ENCODE results near the gene SPEG. TPM values are rescaled to one million over a fixed set of nuclear protein-coding genes. Genes with fewer than 3 reads are reported as not detected.

Gene SPEG
- total and polyA plus RNA-seq, 4 experiments from 2014 or later = 0.15 to 9.0 (median 4.5) TPM

DNA sequence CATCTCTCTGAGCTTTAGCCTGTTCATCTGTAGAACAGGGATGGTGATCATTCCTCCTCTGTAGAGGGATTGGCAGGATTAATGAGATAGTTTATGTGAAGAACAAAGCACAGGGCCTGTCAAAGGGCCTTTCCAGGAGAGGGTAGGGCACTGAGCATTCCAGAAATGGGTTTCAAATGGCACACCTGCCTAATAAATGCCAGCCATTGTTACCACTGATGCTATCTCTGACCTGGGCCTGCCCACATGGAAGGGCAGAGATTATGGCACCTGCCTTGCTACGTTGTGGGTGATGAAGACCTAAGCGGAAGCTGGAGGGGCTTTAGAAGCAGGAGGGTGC lies 33.1 kb downstream of the SPEG start:
- ChIA-PET CTCF (ENCODE audit: partially characterized antibody) (interaction anchor here (0.9 to 1.2 kb wide), 2 partner anchors 61 to 92 kb away, joined by 3 read pairs; no protein-coding TSS in a partner anchor), POLR2A (ENCODE audit: partially characterized antibody) (no interaction called here)
- DNase-seq = no peak
- H3K36me3 Mint-ChIP-seq = no peaks in the 10 kb centered on the region
- H3K4me3 Mint-ChIP-seq = no peak overlapping the region
- H3K9me3 ChIP-seq (ENCODE audit: control insufficient read depth in 1 of 2, low read length in 2 of 2) = no peaks in the 10 kb centered on the region
- intact Hi-C loops (cut with micrococcal nuclease) = no loop called here
- H3K27me3 Mint-ChIP-seq = peaks cover 0 to 5% of the 10 kb centered on the region in 2 donors
- no peaks in the 10 kb centered on the region for H3K4me1 ChIP-seq (ENCODE audit: insufficient read depth, low read length)
- no peaks in the 10 kb centered on the region for H3K27me3 ChIP-seq (ENCODE audit: insufficient read depth, low read length)
- no peaks in the 10 kb centered on the region for H3K36me3 ChIP-seq (ENCODE audit: insufficient read depth, low read length)
- no peak overlapping the region for H3K27ac Mint-ChIP-seq
- H3K4me3 ChIP-seq (ENCODE audit: low read length in 2 of 2) = no peak overlapping the region
- no peak overlapping the region for H3K27ac ChIP-seq (ENCODE audit: low read depth, low read length)
- no peaks in the 10 kb centered on the region for H3K9me3 Mint-ChIP-seq
- H3K4me1 Mint-ChIP-seq = no peaks in the 10 kb centered on the region

DNA sequence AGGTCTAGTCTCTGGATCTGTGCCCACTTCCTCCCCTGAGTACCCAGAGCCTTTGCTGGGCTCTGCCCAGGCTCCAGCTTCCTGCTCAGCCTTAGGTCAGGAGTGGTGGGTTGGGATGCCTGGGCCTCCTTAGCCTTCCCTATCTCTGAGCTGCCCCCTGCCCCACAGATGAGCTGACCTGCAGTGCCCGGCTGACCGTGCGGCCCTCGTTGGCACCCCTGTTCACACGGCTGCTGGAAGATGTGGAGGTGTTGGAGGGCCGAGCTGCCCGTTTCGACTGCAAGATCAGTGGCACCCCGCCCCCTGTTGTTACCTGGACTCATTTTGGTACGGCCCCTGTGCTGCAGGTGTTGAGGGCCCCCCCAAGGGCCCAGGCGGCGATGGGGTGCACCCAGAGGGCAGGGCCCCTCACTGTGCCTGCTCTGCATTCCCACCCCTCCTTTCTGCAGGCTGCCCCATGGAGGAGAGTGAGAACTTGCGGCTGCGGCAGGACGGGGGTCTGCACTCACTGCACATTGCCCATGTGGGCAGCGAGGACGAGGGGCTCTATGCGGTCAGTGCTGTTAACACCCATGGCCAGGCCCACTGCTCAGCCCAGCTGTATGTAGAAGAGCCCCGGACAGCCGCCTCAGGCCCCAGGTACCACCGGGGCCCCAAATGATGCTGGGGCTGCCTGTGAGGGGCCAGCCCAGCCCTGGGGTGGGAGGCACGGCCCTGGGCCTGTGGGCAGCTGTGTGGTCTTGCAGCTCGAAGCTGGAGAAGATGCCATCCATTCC lies 34.0 kb downstream of the SPEG start:
- H3K9me3 Mint-ChIP-seq = no peaks in the 10 kb centered on the region
- POLR2A ChIA-PET (ENCODE audit: partially characterized antibody) = no interaction called here
- no peak overlapping the region for H3K27ac ChIP-seq (ENCODE audit: low read depth, low read length)
- CTCF ChIA-PET (ENCODE audit: partially characterized antibody) = interaction anchor here (1.2 kb wide), 1 partner anchor 60 kb away, joined by 3 read pairs; no protein-coding TSS in a partner anchor
- no peaks in the 10 kb centered on the region for H3K27me3 ChIP-seq (ENCODE audit: insufficient read depth, low read length)
- no peaks in the 10 kb centered on the region for H3K36me3 Mint-ChIP-seq
- no peak overlapping the region for H3K4me3 ChIP-seq (ENCODE audit: low read length in 2 of 2)
- H3K4me3 Mint-ChIP-seq = no peak overlapping the region
- H3K4me1 Mint-ChIP-seq = no peaks in the 10 kb centered on the region
- H3K4me1 ChIP-seq (ENCODE audit: insufficient read depth, low read length) = no peaks in the 10 kb centered on the region
- peaks cover 0 to 5% of the 10 kb centered on the region in 2 donors for H3K27me3 Mint-ChIP-seq
- H3K9me3 ChIP-seq (ENCODE audit: control insufficient read depth in 1 of 2, low read length in 2 of 2) = no peaks in the 10 kb centered on the region
- peak in 1 of 5 donors; percentile 16 for DNase-seq
- intact Hi-C loops (cut with micrococcal nuclease) = no loop called here
- H3K27ac Mint-ChIP-seq = no peak overlapping the region
- no peaks in the 10 kb centered on the region for H3K36me3 ChIP-seq (ENCODE audit: insufficient read depth, low read length)

GRCh38 chr2:219469186-219469724 lies 34.6 kb downstream of the SPEG start:
- intact Hi-C loops (cut with micrococcal nuclease) = no loop called here
- Histone ChIP-seq H3K4me3 (ENCODE audit: low read length in 2 of 2) (no peak overlapping the region), H3K36me3 (ENCODE audit: insufficient read depth, low read length) (no peaks in the 10 kb centered on the region), H3K4me1 (ENCODE audit: insufficient read depth, low read length) (no peaks in the 10 kb centered on the region), H3K9me3 (ENCODE audit: control insufficient read depth in 1 of 2, low read length in 2 of 2) (no peaks in the 10 kb centered on the region), H3K27ac (ENCODE audit: low read depth, low read length) (no peak overlapping the region), H3K27me3 (ENCODE audit: insufficient read depth, low read length) (no peaks in the 10 kb centered on the region)
- ChIA-PET CTCF (ENCODE audit: partially characterized antibody) (no interaction called here), POLR2A (ENCODE audit: partially characterized antibody) (no interaction called here)
- Mint-ChIP-seq H3K9me3 (no peaks in the 10 kb centered on the region), H3K36me3 (no peaks in the 10 kb centered on the region), H3K4me1 (no peaks in the 10 kb centered on the region), H3K27me3 (peaks cover 0 to 6% of the 10 kb centered on the region in 2 donors), H3K27ac (no peak overlapping the region), H3K4me3 (no peak overlapping the region)
- DNase-seq = no peak

DNA sequence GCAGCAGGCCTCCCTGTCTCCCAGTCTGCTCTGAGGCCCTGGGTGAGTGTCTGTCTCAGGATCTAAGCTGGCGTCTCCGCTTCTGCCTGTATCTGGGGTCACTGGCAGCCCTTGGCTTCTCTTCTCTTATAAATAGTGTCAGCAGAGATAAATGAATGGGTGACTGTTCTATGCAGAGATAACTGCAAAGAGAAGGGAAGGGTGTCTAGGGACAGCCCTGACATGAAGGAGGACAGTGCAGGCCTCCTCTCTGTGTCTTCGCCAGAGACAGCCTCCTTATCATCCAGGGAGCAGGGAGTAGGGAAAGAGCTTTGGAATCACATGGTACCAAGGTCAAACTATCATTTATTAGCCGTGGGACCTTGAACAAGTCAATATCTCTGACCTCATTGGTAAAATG lies 35.8 kb downstream of the SPEG start:
- no peaks in the 10 kb centered on the region for H3K36me3 ChIP-seq (ENCODE audit: insufficient read depth, low read length)
- H3K9me3 Mint-ChIP-seq = peaks cover 0 to 2% (median 0%) of the 10 kb centered on the region in 8 donors
- no peaks in the 10 kb centered on the region for H3K4me1 Mint-ChIP-seq
- no peak overlapping the region for H3K4me3 ChIP-seq (ENCODE audit: low read length in 2 of 2)
- ChIA-PET CTCF (ENCODE audit: partially characterized antibody) (interaction anchor here (10.5 kb wide), 1 partner anchor 59 kb away, joined by 57 read pairs; no protein-coding TSS in a partner anchor), POLR2A (ENCODE audit: partially characterized antibody) (no interaction called here)
- DNase-seq = no peak
- H3K36me3 Mint-ChIP-seq = no peaks in the 10 kb centered on the region
- peaks cover 0 to 7% of the 10 kb centered on the region in 2 donors for H3K27me3 Mint-ChIP-seq
- no peak overlapping the region for H3K4me3 Mint-ChIP-seq
- no peak overlapping the region for H3K27ac ChIP-seq (ENCODE audit: low read depth, low read length)
- peak overlapping the region in 1 of 7 donors; percentile 60 for H3K27ac Mint-ChIP-seq
- intact Hi-C loops (cut with micrococcal nuclease) = no loop called here
- no peaks in the 10 kb centered on the region for H3K9me3 ChIP-seq (ENCODE audit: control insufficient read depth in 1 of 2, low read length in 2 of 2)
- no peaks in the 10 kb centered on the region for H3K27me3 ChIP-seq (ENCODE audit: insufficient read depth, low read length)
- no peaks in the 10 kb centered on the region for H3K4me1 ChIP-seq (ENCODE audit: insufficient read depth, low read length)

- H3K4me1 Mint-ChIP-seq = peaks cover 0 to 6% (median 5%) of the 10 kb centered on the region in 4 donors
- Histone ChIP-seq H3K27ac (ENCODE audit: low read depth, low read length) (no peak overlapping the region), H3K36me3 (ENCODE audit: insufficient read depth, low read length) (no peaks in the 10 kb centered on the region), H3K27me3 (ENCODE audit: insufficient read depth, low read length) (no peaks in the 10 kb centered on the region), H3K9me3 (ENCODE audit: control insufficient read depth in 1 of 2, low read length in 2 of 2) (no peaks in the 10 kb centered on the region), H3K4me1 (ENCODE audit: insufficient read depth, low read length) (no peaks in the 10 kb centered on the region), H3K4me3 (ENCODE audit: low read length in 2 of 2) (no peak overlapping the region)
- ChIA-PET POLR2A (ENCODE audit: partially characterized antibody) (no interaction called here), CTCF (ENCODE audit: partially characterized antibody) (interaction anchor here (10.5 kb wide), 1 partner anchor 58 kb away, joined by 57 read pairs; no protein-coding TSS in a partner anchor)
- H3K9me3 Mint-ChIP-seq = peaks cover 0 to 2% (median 0%) of the 10 kb centered on the region in 8 donors
- intact Hi-C loops (cut with micrococcal nuclease) = no loop called here
- no peak overlapping the region for H3K27ac Mint-ChIP-seq
- H3K36me3 Mint-ChIP-seq = no peaks in the 10 kb centered on the region
- peak in 1 of 5 donors; percentile 25 for DNase-seq
- H3K27me3 Mint-ChIP-seq = peaks cover 0 to 12% of the 10 kb centered on the region in 2 donors
- no peak overlapping the region for H3K4me3 Mint-ChIP-seq
These were observed 37.1 kb downstream of the SPEG start for GRCh38 chr2:219471476-219472371.

- DNase-seq = peak in 1 of 5 donors; percentile 32
- no peak overlapping the region for H3K27ac ChIP-seq (ENCODE audit: low read depth, low read length)
- no peaks in the 10 kb centered on the region for H3K9me3 ChIP-seq (ENCODE audit: control insufficient read depth in 1 of 2, low read length in 2 of 2)
- H3K36me3 ChIP-seq (ENCODE audit: insufficient read depth, low read length) = no peaks in the 10 kb centered on the region
- H3K4me3 Mint-ChIP-seq = no peak overlapping the region
- peaks cover 0 to 12% of the 10 kb centered on the region in 2 donors for H3K27me3 Mint-ChIP-seq
- peaks cover 0 to 2% (median 0%) of the 10 kb centered on the region in 8 donors for H3K9me3 Mint-ChIP-seq
- H3K4me1 Mint-ChIP-seq = peaks cover 0 to 6% (median 5%) of the 10 kb centered on the region in 4 donors
- no peaks in the 10 kb centered on the region for H3K4me1 ChIP-seq (ENCODE audit: insufficient read depth, low read length)
- no peak overlapping the region for H3K27ac Mint-ChIP-seq
- POLR2A ChIA-PET (ENCODE audit: partially characterized antibody) = no interaction called here
- intact Hi-C loops (cut with micrococcal nuclease) = no loop called here
- no peak overlapping the region for H3K4me3 ChIP-seq (ENCODE audit: low read length in 2 of 2)
- H3K36me3 Mint-ChIP-seq = no peaks in the 10 kb centered on the region
- CTCF ChIA-PET (ENCODE audit: partially characterized antibody) = interaction anchor here (10.5 kb wide), 1 partner anchor 57 kb away, joined by 57 read pairs; no protein-coding TSS in a partner anchor
- H3K27me3 ChIP-seq (ENCODE audit: insufficient read depth, low read length) = no peaks in the 10 kb centered on the region
These were observed 38.1 kb downstream of the SPEG start for GRCh38 chr2:219472629-219473187.
